NCI-H2029 (cell line): ENCODE results near the gene TTC7B.

Experiments
- DNase-seq: peaks from one replicate; lab custom pipeline; 2025; lab: John Stamatoyannopoulos, UW

The TTC7B gene

GRCh38 chr14:90805662-90806540 lies 10.3 kb downstream of the TTC7B start:
- no peak for DNase-seq

DNA sequence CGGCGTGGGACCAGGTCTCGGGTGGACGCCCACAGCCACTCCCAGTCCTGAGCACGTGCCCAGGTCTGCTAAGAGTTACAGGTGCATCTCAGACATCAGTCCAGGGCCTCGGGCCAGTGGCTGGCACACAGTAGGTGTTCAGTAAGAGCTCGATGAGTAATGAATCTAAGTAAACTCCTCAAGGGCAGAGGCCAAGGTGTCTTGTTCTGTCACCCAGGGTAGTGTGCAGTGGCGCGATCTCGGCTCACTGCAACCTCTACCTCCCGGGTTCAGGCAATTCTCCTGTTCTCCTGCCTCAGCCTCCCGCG lies 11.2 kb downstream of the TTC7B start:
- DNase-seq, result no peak

DNA sequence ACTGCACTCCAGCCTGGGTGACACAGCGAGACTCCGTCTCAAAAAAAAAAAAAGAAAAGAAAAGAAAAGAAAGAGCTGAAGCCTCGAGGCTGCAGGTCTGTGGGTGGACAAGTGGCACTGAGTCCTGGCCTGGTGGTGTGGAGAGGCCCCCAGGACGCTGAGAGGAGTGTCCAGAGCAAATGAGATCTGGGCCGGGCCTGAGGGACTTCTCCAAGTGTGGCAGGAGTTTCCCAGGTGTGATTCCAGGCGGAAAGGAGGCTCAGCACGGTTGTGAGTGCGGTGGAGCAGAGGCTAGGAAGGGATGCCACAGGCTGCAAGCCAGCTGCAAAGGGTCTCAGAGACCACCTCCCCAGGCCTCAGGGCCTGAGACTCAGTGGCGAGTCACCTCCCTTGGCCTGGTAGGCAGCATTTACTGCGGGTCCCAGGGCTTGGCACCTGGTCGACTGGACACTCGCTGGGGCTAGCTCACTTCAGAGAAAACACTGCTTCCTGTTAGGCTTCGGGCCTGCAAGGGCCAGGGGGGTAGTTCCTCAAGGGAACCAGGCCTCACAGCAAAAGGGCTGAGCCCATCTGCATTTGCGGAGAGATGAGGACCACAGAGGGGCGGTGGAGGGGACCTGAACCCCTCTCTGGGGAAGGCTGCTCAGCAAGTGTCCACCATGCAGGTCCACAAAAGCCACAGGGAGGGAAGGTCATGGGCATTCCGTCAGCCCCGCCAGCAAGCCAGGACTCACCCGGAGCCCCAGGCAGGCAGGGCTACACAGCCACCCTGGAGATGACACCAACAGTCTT lies 11.7 kb downstream of the TTC7B start:
- no peak for DNase-seq

DNA sequence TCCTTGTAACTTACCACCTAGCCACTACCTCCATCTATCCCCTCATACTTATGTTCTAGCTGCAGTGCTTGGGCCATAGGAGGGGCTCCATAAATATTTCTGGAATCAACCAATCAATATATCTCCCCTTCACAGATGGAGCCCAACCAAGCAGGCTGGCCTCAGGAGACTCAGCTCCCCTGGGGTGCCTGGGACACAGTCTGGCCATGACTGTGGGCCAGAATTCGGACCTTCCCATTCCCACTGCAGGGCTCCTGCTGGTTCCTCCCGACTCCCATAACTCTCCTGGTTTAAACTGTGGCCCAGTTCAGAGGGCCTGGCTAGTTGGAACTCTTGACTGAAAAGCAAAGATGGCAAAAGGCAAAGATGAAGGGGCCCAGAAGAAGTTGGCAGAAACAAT lies 13.0 kb downstream of the TTC7B start:
- DNase-seq, result no peak

DNA sequence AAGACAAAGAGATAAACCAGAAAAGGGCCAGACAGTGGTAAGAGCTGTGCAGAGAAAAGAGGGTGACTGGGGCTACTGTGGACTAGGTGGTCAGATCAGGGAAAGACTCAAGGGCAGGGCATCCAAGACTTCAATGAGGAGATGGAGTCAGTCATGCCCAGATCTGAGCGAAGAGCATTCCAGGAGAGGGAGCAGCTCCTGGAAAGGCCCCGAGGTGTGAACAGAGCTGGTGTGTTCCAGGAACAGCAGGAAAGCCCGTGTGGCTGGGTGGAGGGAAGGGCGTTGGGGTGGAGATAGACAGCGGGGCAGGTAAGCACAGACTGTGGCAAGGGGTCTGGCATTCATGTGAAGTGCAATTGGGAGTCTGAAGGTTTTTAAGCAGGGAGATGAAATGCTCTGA lies 16.8 kb downstream of the TTC7B start:
- no peak for DNase-seq

DNA sequence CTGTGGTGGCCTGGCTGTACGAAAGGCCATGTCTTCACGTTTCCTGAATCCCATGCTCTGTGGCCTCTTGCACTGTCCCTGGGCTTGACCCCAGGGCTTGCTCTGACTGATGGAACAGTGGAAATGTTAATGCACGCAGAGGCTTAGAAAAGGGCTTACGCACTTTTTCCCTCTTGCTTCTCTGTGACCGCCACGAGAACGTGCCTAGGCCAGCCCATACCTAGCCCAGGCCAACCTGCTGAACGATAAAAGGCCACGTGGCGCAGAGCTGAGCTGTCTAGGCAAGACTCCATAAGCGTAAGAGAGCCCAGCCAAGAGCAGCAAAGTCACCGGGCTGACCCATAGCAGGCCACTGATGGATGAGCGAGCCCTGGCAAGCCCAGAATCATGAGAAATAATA lies 18.3 kb downstream of the TTC7B start:
- no peak for DNase-seq

- no peak for DNase-seq
Measured at GRCh38 chr14:90797451-90797850, 18.8 kb downstream of the TTC7B start.

DNA sequence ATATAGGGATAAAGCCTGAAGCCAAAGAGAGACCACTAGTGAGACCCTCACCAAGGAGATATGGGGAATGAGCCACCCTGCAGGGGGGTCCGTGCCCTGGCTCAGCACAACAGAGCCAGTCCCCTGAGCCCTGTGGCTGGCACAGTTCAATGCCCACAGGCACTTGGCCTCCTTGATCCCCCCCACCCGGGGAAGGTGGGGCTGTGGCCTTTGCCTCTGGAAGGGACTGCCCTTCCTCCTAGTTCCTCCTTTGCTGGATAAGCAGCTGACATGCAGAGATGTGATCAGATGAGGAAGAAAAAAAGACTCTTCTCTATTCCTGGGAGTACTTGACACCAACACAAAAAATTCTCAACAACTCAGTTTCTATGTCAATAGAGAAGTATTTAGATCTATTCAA lies 19.9 kb downstream of the TTC7B start:
- DNase-seq, result no peak

GRCh38 chr14:90795744-90796143 lies 20.5 kb downstream of the TTC7B start:
- no peak for DNase-seq

- DNase-seq, result no peak
Measured at GRCh38 chr14:90791486-90791885, 24.7 kb downstream of the TTC7B start.

- no peak for DNase-seq
Measured at GRCh38 chr14:90788031-90788430, 28.2 kb downstream of the TTC7B start.

DNA sequence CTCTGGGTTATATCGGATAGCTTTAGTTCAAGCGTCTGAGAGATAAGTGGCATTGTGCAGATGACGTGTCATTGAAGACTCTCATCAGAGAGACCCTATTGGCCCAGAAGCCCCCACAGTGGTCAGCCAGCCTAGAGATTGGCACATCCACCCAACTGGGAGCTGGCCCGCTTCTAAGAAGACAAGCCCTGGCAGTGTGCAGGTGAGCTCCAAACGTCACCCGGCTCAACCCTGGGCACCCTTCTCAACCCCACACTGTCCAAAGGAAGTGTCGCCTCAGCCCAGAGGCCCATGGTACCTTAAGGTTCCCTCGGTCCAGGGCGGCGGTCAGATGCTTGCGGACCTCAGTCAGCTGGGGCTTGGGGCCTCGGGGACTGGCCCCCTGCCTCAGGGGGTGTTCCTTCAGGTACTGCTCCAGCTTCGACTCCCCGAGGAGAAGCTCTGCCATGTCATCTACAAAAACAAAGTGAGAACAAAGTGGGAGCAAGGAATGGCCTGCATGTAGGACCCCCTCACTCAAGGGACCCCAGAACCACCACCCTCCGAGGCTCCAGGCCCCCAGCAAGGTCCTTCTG lies 30.3 kb downstream of the TTC7B start:
- DNase-seq, result no peak

DNA sequence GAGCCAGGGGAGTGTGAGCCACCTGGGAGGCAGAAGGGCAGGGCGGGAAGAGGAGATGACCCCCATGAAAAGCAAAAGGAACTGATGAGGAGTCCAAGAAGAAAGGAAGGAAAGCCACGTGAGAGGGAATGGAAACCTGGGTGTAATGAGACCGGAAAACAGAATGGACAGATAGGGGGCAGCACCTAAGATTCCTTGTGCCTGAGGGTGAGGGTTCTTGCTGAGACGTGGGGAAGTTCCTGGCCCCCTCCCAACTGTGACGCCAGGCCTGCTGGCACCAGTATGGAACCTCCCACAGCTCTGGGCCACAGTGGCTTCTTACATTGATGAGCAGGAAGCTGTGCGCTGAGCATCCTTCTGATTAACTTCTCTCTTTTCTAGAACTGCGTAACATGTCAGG lies 30.8 kb downstream of the TTC7B start:
- DNase-seq, result no peak

GRCh38 chr14:90784621-90785270 lies 31.5 kb downstream of the TTC7B start:
- no peak for DNase-seq

DNA sequence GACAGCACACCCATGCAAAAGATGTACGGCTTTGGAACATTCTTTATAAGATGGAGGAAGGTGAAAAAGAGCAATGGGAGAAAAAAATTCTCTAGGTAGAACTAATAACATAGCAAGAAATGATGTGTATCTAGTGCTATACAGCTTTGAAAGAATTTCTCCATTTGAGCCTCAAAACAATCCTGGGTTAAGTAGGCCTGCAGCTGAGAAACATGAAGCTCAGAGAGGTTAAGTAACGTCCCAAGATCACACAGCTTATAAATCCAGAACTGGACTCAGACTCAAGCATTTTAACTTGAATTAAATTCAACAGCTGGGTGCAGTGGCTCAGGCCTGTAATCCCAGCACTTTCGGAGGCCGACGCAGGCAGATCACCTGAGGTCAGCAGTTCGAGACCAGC lies 32.9 kb downstream of the TTC7B start:
- DNase-seq, result no peak

DNA sequence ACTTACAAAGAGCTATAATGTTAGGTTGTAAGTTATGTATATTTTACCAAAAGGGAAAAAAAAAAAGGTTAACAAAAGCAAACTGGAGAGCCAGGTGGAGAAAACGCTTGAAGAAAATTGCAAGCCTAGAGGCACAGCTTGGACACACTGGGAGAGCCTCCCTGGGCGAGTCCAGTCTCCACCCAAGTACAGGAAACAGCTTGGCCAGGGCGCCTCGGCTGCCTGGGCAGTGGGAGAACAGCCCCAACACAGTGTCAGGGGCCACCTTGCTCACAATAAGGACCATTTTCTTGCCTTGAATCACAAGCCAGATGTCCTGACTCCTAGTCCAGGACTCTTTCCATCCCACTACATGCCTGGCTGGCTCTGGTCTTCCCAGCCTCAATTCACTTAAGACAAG lies 33.3 kb downstream of the TTC7B start:
- DNase-seq, result no peak

GRCh38 chr14:90781876-90782275 lies 34.4 kb downstream of the TTC7B start:
- no peak for DNase-seq

GRCh38 chr14:90781344-90781761 lies 34.9 kb downstream of the TTC7B start:
- no peak for DNase-seq

DNA sequence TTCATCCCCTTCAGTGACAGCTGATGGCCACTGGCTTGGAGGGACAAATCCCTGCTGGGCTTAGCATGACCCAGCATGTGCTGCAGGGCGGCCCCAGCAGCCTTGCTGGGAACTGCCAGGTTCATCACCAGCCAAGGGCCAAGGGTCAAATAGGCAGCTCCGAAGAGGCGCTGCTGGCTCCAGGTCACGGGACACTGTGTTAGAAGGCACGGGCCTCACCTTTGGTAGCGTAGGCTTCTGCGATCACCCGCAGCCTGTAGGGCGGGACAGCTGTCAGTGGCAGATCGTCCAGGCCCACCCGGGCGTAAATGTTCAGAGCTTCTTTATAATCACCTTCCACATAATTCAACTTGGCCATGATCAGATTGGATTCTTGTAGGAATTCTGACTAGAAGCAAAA lies 35.7 kb downstream of the TTC7B start:
- DNase-seq, result no peak

DNA sequence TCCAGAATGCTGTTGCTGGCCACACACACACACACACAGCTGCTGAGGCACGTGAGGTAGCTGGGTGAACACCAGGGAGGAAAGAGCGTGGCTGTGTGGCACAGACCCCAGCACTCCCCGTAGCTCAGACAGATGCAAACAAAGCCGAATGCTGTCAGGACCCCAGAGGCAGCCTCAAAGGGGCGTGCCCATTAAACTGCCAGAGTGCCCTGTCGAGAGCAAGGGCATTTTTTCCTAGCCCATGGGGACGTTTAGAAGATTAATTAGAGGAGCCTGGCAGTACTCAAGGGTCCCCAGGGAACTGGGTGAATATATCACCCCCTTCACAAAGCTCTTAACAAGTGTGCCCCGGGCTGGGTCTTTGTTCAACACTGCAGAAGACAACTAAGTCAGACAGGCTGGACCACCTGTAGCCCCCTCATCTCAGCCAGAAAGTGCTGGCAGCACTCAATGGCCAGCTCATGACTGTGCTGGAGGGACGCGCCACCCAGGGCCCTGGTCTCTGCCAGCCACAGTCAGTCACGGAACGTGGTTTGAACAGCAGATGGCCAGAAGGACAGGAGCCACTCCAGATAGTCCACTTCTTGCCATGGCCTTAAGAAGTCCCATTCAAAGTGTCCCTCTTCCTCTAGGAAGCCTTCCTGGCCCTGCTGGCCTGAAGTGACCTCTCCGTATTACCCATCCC lies 37.5 kb downstream of the TTC7B start:
- no peak for DNase-seq

GRCh38 chr14:90777830-90778485 lies 38.3 kb downstream of the TTC7B start:
- DNase-seq, result no peak

GRCh38 chr14:90777358-90777757 lies 38.9 kb downstream of the TTC7B start:
- no peak for DNase-seq
